Measurements from ENCODE around the gene PROB1. TPM values are rescaled to one million over a fixed set of nuclear protein-coding genes. Genes with fewer than 3 reads are reported as not detected.
"Not testable (repeated sequence)": the region's sequence is repeated elsewhere in the genome, so short reads cannot be mapped to it uniquely, and the experiment has no call there.

PROB1 gene
- total RNA-seq, 1 experiment from 2014 or later, result 0.82 TPM

GRCh38 chr5:139360384-139360783 lies 34.5 kb downstream of the PROB1 start:
- intact Hi-C loops (cut with micrococcal nuclease; ENCODE audit: unreplicated experiment), result no loop called here
- ChIA-PET CTCF (interaction anchor here (0.5 to 0.7 kb wide), 2 partner anchors 512 to 1234 kb away, joined by 4 to 10 read pairs; no protein-coding TSS in a partner anchor), POLR2A (ENCODE audit: low non-redundant PET) (no interaction called here)
- H3K9me3 ChIP-seq (ENCODE audit: low read depth, low read length, poor library complexity, severe bottlenecking), result no peaks in the 10 kb centered on the region
- H3K4me3 ChIP-seq (ENCODE audit: low read depth, low read length, poor library complexity, severe bottlenecking), result no peak overlapping the region
- no peak for DNase-seq (ENCODE audit: low spot score)
- BruUV-seq (replicated peaks), result no TSS peak
- TF ChIP-seq EZH2 (IDR thresholded peaks at IDR 0.05; ENCODE audit: borderline replicate concordance, low read depth, low read length, poor library complexity, severe bottlenecking) (no peak), CTCF (conservative IDR thresholded peaks at IDR 0.05; ENCODE audit: low read depth, low read length) (no peak)
- H3K27me3 ChIP-seq (replicated peaks; ENCODE audit: insufficient read depth, low read depth, low read length, poor library complexity), result no peaks in the 10 kb centered on the region
- no peak overlapping the region for H3K27ac ChIP-seq (ENCODE audit: low read depth, low read length, poor library complexity, severe bottlenecking)
- peaks cover 28% of the 10 kb centered on the region for H3K36me3 ChIP-seq (ENCODE audit: insufficient read depth, low read length, poor library complexity, severe bottlenecking)
- H3K4me1 ChIP-seq (ENCODE audit: insufficient read depth, low read length, poor library complexity, severe bottlenecking), result no peaks in the 10 kb centered on the region

- ChIA-PET CTCF (interaction anchor here (0.7 kb wide), 1 partner anchor 64 kb away, joined by 9 read pairs; no protein-coding TSS in a partner anchor), POLR2A (ENCODE audit: low non-redundant PET) (interaction anchor here (0.6 kb wide), 1 partner anchor 65 kb away, joined by 3 read pairs; the partner anchor contains the start of gene MATR3)
- Histone ChIP-seq H3K4me3 (ENCODE audit: low read depth, low read length, poor library complexity, severe bottlenecking) (no peak overlapping the region), H3K9me3 (ENCODE audit: low read depth, low read length, poor library complexity, severe bottlenecking) (peaks cover 4% of the 10 kb centered on the region), H3K27me3 (replicated peaks; ENCODE audit: insufficient read depth, low read depth, low read length, poor library complexity) (no peaks in the 10 kb centered on the region), H3K4me1 (ENCODE audit: insufficient read depth, low read length, poor library complexity, severe bottlenecking) (no peaks in the 10 kb centered on the region), H3K36me3 (ENCODE audit: insufficient read depth, low read length, poor library complexity, severe bottlenecking) (peaks cover 21% of the 10 kb centered on the region), H3K27ac (ENCODE audit: low read depth, low read length, poor library complexity, severe bottlenecking) (no peak overlapping the region)
- intact Hi-C loops (cut with micrococcal nuclease; ENCODE audit: unreplicated experiment), result no loop called here
- TF ChIP-seq CTCF (conservative IDR thresholded peaks at IDR 0.05; ENCODE audit: low read depth, low read length), result no peak
- TF ChIP-seq EZH2 (IDR thresholded peaks at IDR 0.05; ENCODE audit: borderline replicate concordance, low read depth, low read length, poor library complexity, severe bottlenecking), result no peak
- no peak for DNase-seq (ENCODE audit: low spot score)
- no TSS peak for BruUV-seq (replicated peaks)
Observed at GRCh38 chr5:139358064-139358463, 36.8 kb downstream of the PROB1 start.

GRCh38 chr5:139355900-139356299 lies 39.0 kb downstream of the PROB1 start:
- H3K4me1 ChIP-seq (ENCODE audit: insufficient read depth, low read length, poor library complexity, severe bottlenecking); POLR2A ChIA-PET (ENCODE audit: low non-redundant PET); H3K4me3 ChIP-seq (ENCODE audit: low read depth, low read length, poor library complexity, severe bottlenecking); H3K9me3 ChIP-seq (ENCODE audit: low read depth, low read length, poor library complexity, severe bottlenecking); DNase-seq (ENCODE audit: low spot score); BruUV-seq (replicated peaks); H3K27me3 ChIP-seq (replicated peaks; ENCODE audit: insufficient read depth, low read depth, low read length, poor library complexity); intact Hi-C loops (cut with micrococcal nuclease; ENCODE audit: unreplicated experiment); H3K27ac ChIP-seq (ENCODE audit: low read depth, low read length, poor library complexity, severe bottlenecking); CTCF ChIA-PET: not testable (repeated sequence)
- peaks cover 27% of the 10 kb centered on the region for H3K36me3 ChIP-seq (ENCODE audit: insufficient read depth, low read length, poor library complexity, severe bottlenecking)

GRCh38 chr5:139354186-139354585 lies 40.7 kb downstream of the PROB1 start:
- no peak for DNase-seq (ENCODE audit: low spot score)
- Histone ChIP-seq H3K27me3 (replicated peaks; ENCODE audit: insufficient read depth, low read depth, low read length, poor library complexity) (no peaks in the 10 kb centered on the region), H3K27ac (ENCODE audit: low read depth, low read length, poor library complexity, severe bottlenecking) (no peak overlapping the region), H3K9me3 (ENCODE audit: low read depth, low read length, poor library complexity, severe bottlenecking) (peaks cover 4% of the 10 kb centered on the region), H3K4me3 (ENCODE audit: low read depth, low read length, poor library complexity, severe bottlenecking) (no peak overlapping the region), H3K36me3 (ENCODE audit: insufficient read depth, low read length, poor library complexity, severe bottlenecking) (peaks cover 27% of the 10 kb centered on the region), H3K4me1 (ENCODE audit: insufficient read depth, low read length, poor library complexity, severe bottlenecking) (no peaks in the 10 kb centered on the region)
- POLR2A ChIA-PET (ENCODE audit: low non-redundant PET), result no interaction called here
- BruUV-seq (replicated peaks), result no TSS peak
- CTCF ChIA-PET, result no interaction called here
- TF ChIP-seq CTCF (conservative IDR thresholded peaks at IDR 0.05; ENCODE audit: low read depth, low read length) (no peak), EZH2 (IDR thresholded peaks at IDR 0.05; ENCODE audit: borderline replicate concordance, low read depth, low read length, poor library complexity, severe bottlenecking) (no peak)
- intact Hi-C loops (cut with micrococcal nuclease; ENCODE audit: unreplicated experiment), result no loop called here

GRCh38 chr5:139347863-139348262 lies 47.0 kb downstream of the PROB1 start:
- H3K27me3 ChIP-seq (replicated peaks; ENCODE audit: insufficient read depth, low read depth, low read length, poor library complexity); H3K36me3 ChIP-seq (ENCODE audit: insufficient read depth, low read length, poor library complexity, severe bottlenecking); POLR2A ChIA-PET (ENCODE audit: low non-redundant PET); H3K27ac ChIP-seq (ENCODE audit: low read depth, low read length, poor library complexity, severe bottlenecking); H3K4me1 ChIP-seq (ENCODE audit: insufficient read depth, low read length, poor library complexity, severe bottlenecking); intact Hi-C loops (cut with micrococcal nuclease; ENCODE audit: unreplicated experiment); H3K4me3 ChIP-seq (ENCODE audit: low read depth, low read length, poor library complexity, severe bottlenecking); DNase-seq (ENCODE audit: low spot score); H3K9me3 ChIP-seq (ENCODE audit: low read depth, low read length, poor library complexity, severe bottlenecking); BruUV-seq (replicated peaks): not testable (repeated sequence)
- CTCF ChIA-PET, result interaction anchor here (0.7 kb wide), 1 partner anchor 1669 kb away, joined by 10 read pairs; no protein-coding TSS in a partner anchor
